GM12878 (cell line): ENCODE results near the gene PRDM16. TPM values are rescaled to one million over a fixed set of nuclear protein-coding genes. Genes with fewer than 3 reads are reported as not detected.

ENCODE experiments used
- ATAC-seq: fragments of 200-7000 bp; cut with Tn5 transposase; 3 replicates; pipeline ENCODE4 v1.9.1; 2020; ENCODE audit warnings: mild to moderate bottlenecking, moderate library complexity
- BruUV-seq: library from RNA; stranded (reverse); fragments of 400-500 nt; replicated peaks from 2 replicates; lab custom pipeline; 2021; lab: Mats Ljungman, UMichigan
- CTCF ChIA-PET: fragments of 300-600 bp; sonication (Branson Sonifier 250); formaldehyde crosslinking; extraction: SDS; loops from one replicate; lab custom pipeline; 2021; ENCODE audit warnings: inconsistent platforms; lab: Yijun Ruan, JAX
- POLR2A ChIA-PET: fragments of 350-600 bp; formaldehyde crosslinking; extraction: SDS; loops from one replicate; lab custom pipeline; 2021; ENCODE audit warnings: inconsistent platforms; lab: Charles Lee
- RAD21 ChIA-PET: fragments of 300-600 bp; sonication (Branson Sonifier 250); formaldehyde crosslinking; loops from one replicate; lab custom pipeline; 2023; ENCODE audit warnings: antibody characterized with exemption; ENCODE audit not compliant: unreplicated experiment; lab: Charles Lee
- SMC1A ChIA-PET: fragments of 300-600 bp; sonication (Branson Sonifier 250); formaldehyde crosslinking; loops from one replicate; lab custom pipeline; 2023; ENCODE audit not compliant: unreplicated experiment, uncharacterized antibody; lab: Charles Lee
- DNase-seq: peaks from one replicate; pipeline ENCODE4 v3.0.0-alpha.2; 2011; ENCODE audit warnings: low read depth, low spot score
- FAIRE-seq: peaks from 3 replicates; lab custom pipeline; 2011; peaks lifted over from hg19 to GRCh38; lab: Jason Lieb, UNC
- H2AFZ ChIP-seq: 2 replicates; pipeline ENCODE4 v1.6.0; 2011; ENCODE audit warnings: low read depth, low read length, control low read depth; ENCODE audit not compliant: control insufficient read depth
- H3K27ac ChIP-seq: 2 replicates; pipeline ENCODE4 v1.5.1; 2011; ENCODE audit warnings: control low read depth; ENCODE audit not compliant: control insufficient read depth, insufficient read depth
- H3K27me3 ChIP-seq, 2 experiments: replicated peaks in 1 of 2; 2 replicates each; pipeline versions ENCODE4 v1.6.0 to v1.6.1; 2011; ENCODE audit warnings: low read length in 1 of 2; ENCODE audit not compliant: control insufficient read depth in 2 of 2, insufficient read depth in 2 of 2
- H3K36me3 ChIP-seq, 2 experiments: 2 replicates each; pipeline ENCODE4 v1.5.1; 2011; ENCODE audit warnings: low read length in 1 of 2; ENCODE audit not compliant: control insufficient read depth in 2 of 2, insufficient read depth in 2 of 2
- H3K4me1 ChIP-seq: 2 replicates; pipeline ENCODE4 v1.6.1; 2011; ENCODE audit warnings: mild to moderate bottlenecking, low read length, moderate library complexity, mixed read lengths; ENCODE audit not compliant: control insufficient read depth, insufficient read depth
- H3K4me2 ChIP-seq: 2 replicates; pipeline ENCODE4 v1.6.0; 2011; ENCODE audit warnings: control low read depth; ENCODE audit not compliant: control insufficient read depth, insufficient read depth
- H3K4me3 ChIP-seq: fragments of 200-600 bp; sonication (generic); 2 replicates; pipeline ENCODE4 v1.5.1; 2016
- H3K79me2 ChIP-seq: 2 replicates; pipeline ENCODE4 v1.6.0; 2011; ENCODE audit warnings: low read length; ENCODE audit not compliant: control insufficient read depth, insufficient read depth
- H3K9ac ChIP-seq: 2 replicates; pipeline ENCODE4 v1.8.0; 2011; ENCODE audit warnings: low read length, control low read depth, mixed read lengths; ENCODE audit not compliant: control insufficient read depth, insufficient read depth
- H3K9me3 ChIP-seq: replicated peaks from 3 replicates; pipeline ENCODE4 v1.5.1; 2011; ENCODE audit warnings: mild to moderate bottlenecking, low read length; ENCODE audit not compliant: control insufficient read depth, insufficient read depth
- H4K20me1 ChIP-seq: 2 replicates; pipeline ENCODE4 v1.6.0; 2011; ENCODE audit not compliant: control insufficient read depth, insufficient read depth
- CHD4 ChIP-seq: fragments of 200-600 bp; sonication (generic); IDR thresholded peaks from 2 replicates; pipeline ENCODE4 v1.6.1; 2016; ENCODE audit warnings: mild to moderate bottlenecking
- ESRRA ChIP-seq: IDR thresholded peaks from 2 replicates; pipeline ENCODE4 v1.6.1; 2012; ENCODE audit warnings: mild to moderate bottlenecking, low read length, improper control_type of control experiment
- HDAC2 ChIP-seq: fragments of 200-600 bp; sonication (generic); IDR thresholded peaks from 2 replicates; pipeline ENCODE4 v1.6.1; 2017
- KDM1A ChIP-seq: fragments of 200-600 bp; sonication (generic); IDR thresholded peaks from 2 replicates; pipeline ENCODE4 v1.6.1; 2016; ENCODE audit warnings: borderline replicate concordance
- MTA3 ChIP-seq: IDR thresholded peaks from 2 replicates; pipeline ENCODE4 v1.6.1; 2012; ENCODE audit warnings: low read length, inconsistent platforms, borderline replicate concordance
- NR2C1 ChIP-seq: fragments of 450-650 bp; IDR thresholded peaks from 2 replicates; pipeline ENCODE4 v1.6.1; 2017; ENCODE audit warnings: antibody characterized with exemption, mild to moderate bottlenecking, moderate library complexity
- RBBP5 ChIP-seq: fragments of 200-600 bp; sonication (generic); conservative IDR thresholded peaks from 2 replicates; pipeline ENCODE4 v1.6.1; 2016
- RELA ChIP-seq: fragments of 450-650 bp; IDR thresholded peaks from 2 replicates; pipeline ENCODE4 v1.8.0; 2014; ENCODE audit warnings: borderline replicate concordance; ENCODE audit not compliant: partially characterized antibody
- RFX5 ChIP-seq: IDR thresholded peaks from 2 replicates; pipeline ENCODE4 v1.6.1; 2011; ENCODE audit warnings: low read depth, low read length, improper control_type of control experiment
- STAT1 ChIP-seq: fragments of 450-650 bp; conservative IDR thresholded peaks from 2 replicates; pipeline ENCODE4 v1.6.1; 2014; ENCODE audit warnings: antibody characterized with exemption, mild to moderate bottlenecking
- WGBS: methylation state at CpG from one replicate; pipeline ENCODE4 v1.1.6; 2016; ENCODE audit warnings: low lambda C conversion rate; ENCODE audit not compliant: insufficient replicate concordance, insufficient coverage; ENCODE audit errors: missing lambda C conversion rate; 5-methylcytosine and 5-hydroxymethylcytosine counted together
- in situ Hi-C: fragments of 300-500 bp; cut with MboI; formaldehyde crosslinking; loops from 9 replicates; pipeline ENCODE4 v1.14.3; 2018; ENCODE audit warnings: mixed read lengths
- intact Hi-C: fragments of 100-400 bp; cut with micrococcal nuclease; formaldehyde crosslinking; loops from one replicate; pipeline ENCODE4 v1.14.2; 2022; ENCODE audit not compliant: unreplicated experiment
- polyA plus RNA-seq, 11 experiments: library from polyadenylated mRNA; depleted of rRNA in 4 of 11; unstranded in 6 of 11; stranded (reverse) in 5 of 11; fragments of >200 nt; fragmentation: Nextera tagmentation in 4 of 11; fragmentation: Illumina TruSeq in 1 of 11; extraction: Ambion mirVana in 4 of 11; extraction: Trizol in 1 of 11; gene quantifications; 1 replicate in 1 of 11; 2 replicates in 10 of 11; pipeline versions ENCODE4 v1.2.1 to v1.2.3, GENCODE V29; 2011 to 2016; ENCODE audit warnings: inconsistent platforms in 2 of 11, missing spikeins in 2 of 11, low read depth in 1 of 11
- total RNA-seq, 4 experiments: library from RNA; depleted of rRNA in 3 of 4; stranded (reverse); fragments of >200 nt in 3 of 4; fragmentation: Illumina TruSeq in 1 of 4; extraction: Trizol in 1 of 4; gene quantifications; 2 replicates each; pipeline versions ENCODE4 v1.2.1 to v1.2.3, GENCODE V29; 2013 to 2021
- TF ChIP-seq, protein P1 (sequence below): IDR thresholded peaks from 2 replicates; pipeline ENCODE4 v1.6.1; 2012; ENCODE audit warnings: low read depth, low read length, improper control_type of control experiment
- TF ChIP-seq, protein P2 (sequence below): IDR thresholded peaks from 2 replicates; pipeline ENCODE4 v1.6.1; 2011; ENCODE audit warnings: low read depth, mild to moderate bottlenecking, low read length, moderate library complexity, borderline replicate concordance; ENCODE audit errors: extremely low read depth
- TF ChIP-seq, protein P3 (sequence below): IDR thresholded peaks from 2 replicates; pipeline ENCODE4 v1.6.1; 2012; ENCODE audit warnings: mild to moderate bottlenecking, low read depth, low read length
- TF ChIP-seq, protein P4 (sequence below): fragments of 450-650 bp; IDR thresholded peaks from 2 replicates; pipeline ENCODE4 v1.6.1; 2017; ENCODE audit warnings: mild to moderate bottlenecking, moderate library complexity
- TF ChIP-seq, protein P5 (sequence below): fragments of 450-650 bp; IDR thresholded peaks from 2 replicates; pipeline ENCODE4 v1.6.1; 2018; ENCODE audit warnings: mild to moderate bottlenecking, low read depth, moderate library complexity; ENCODE audit not compliant: partially characterized antibody

Gene PRDM16
- total and polyA plus RNA-seq, 10 of the 15 experiments (the other 5 are each of a cell fraction or from before 2014, with no cell fraction given) = 0.03 TPM; not detected in 9

GRCh38 chr1:3407021-3407420, 338.0 kb downstream of the PRDM16 start:
- Histone ChIP-seq H3K4me1 (no peaks in the 10 kb centered on the region), H3K9ac (no peak overlapping the region), H3K9me3 (no peaks in the 10 kb centered on the region; the same call in 2 of the 3 replicates), H2AFZ (no peak overlapping the region), H4K20me1 (no peaks in the 10 kb centered on the region), H3K27ac (no peak overlapping the region), H3K4me3 (no peak overlapping the region), H3K4me2 (no peak overlapping the region), H3K27me3 (no peaks in the 10 kb centered on the region), H3K36me3 (no peaks in the 10 kb centered on the region; a peak in 1 of 4 replicates), H3K79me2 (no peaks in the 10 kb centered on the region)
- CTCF ChIA-PET = no interaction called here
- no TSS peak for BruUV-seq
- intact Hi-C loops (no loop called here), in situ Hi-C loops (no loop called here)
- SMC1A ChIA-PET = no interaction called here
- ATAC-seq (no peak), FAIRE-seq (no peak), DNase-seq (no peak)
- 44% methylated on average over 12 of the region's 12 CpGs for WGBS
- RAD21 ChIA-PET = no interaction called here
- POLR2A ChIA-PET = no interaction called here
- TF ChIP-seq RBBP5 (no peak), KDM1A (no peak), MTA3 (no peak), HDAC2 (no peak), RELA (no peak), NR2C1 (no peak), STAT1 (no peak), ESRRA (no peak), RFX5 (no peak), CHD4 (no peak)
- TF ChIP-seq, protein P1, sequence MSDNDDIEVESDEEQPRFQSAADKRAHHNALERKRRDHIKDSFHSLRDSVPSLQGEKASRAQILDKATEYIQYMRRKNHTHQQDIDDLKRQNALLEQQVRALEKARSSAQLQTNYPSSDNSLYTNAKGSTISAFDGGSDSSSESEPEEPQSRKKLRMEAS = no peak
- TF ChIP-seq, protein P2, sequence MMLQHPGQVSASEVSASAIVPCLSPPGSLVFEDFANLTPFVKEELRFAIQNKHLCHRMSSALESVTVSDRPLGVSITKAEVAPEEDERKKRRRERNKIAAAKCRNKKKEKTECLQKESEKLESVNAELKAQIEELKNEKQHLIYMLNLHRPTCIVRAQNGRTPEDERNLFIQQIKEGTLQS = no peak
- TF ChIP-seq, protein P3, sequence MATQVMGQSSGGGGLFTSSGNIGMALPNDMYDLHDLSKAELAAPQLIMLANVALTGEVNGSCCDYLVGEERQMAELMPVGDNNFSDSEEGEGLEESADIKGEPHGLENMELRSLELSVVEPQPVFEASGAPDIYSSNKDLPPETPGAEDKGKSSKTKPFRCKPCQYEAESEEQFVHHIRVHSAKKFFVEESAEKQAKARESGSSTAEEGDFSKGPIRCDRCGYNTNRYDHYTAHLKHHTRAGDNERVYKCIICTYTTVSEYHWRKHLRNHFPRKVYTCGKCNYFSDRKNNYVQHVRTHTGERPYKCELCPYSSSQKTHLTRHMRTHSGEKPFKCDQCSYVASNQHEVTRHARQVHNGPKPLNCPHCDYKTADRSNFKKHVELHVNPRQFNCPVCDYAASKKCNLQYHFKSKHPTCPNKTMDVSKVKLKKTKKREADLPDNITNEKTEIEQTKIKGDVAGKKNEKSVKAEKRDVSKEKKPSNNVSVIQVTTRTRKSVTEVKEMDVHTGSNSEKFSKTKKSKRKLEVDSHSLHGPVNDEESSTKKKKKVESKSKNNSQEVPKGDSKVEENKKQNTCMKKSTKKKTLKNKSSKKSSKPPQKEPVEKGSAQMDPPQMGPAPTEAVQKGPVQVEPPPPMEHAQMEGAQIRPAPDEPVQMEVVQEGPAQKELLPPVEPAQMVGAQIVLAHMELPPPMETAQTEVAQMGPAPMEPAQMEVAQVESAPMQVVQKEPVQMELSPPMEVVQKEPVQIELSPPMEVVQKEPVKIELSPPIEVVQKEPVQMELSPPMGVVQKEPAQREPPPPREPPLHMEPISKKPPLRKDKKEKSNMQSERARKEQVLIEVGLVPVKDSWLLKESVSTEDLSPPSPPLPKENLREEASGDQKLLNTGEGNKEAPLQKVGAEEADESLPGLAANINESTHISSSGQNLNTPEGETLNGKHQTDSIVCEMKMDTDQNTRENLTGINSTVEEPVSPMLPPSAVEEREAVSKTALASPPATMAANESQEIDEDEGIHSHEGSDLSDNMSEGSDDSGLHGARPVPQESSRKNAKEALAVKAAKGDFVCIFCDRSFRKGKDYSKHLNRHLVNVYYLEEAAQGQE = no peak
- TF ChIP-seq, protein P4, sequence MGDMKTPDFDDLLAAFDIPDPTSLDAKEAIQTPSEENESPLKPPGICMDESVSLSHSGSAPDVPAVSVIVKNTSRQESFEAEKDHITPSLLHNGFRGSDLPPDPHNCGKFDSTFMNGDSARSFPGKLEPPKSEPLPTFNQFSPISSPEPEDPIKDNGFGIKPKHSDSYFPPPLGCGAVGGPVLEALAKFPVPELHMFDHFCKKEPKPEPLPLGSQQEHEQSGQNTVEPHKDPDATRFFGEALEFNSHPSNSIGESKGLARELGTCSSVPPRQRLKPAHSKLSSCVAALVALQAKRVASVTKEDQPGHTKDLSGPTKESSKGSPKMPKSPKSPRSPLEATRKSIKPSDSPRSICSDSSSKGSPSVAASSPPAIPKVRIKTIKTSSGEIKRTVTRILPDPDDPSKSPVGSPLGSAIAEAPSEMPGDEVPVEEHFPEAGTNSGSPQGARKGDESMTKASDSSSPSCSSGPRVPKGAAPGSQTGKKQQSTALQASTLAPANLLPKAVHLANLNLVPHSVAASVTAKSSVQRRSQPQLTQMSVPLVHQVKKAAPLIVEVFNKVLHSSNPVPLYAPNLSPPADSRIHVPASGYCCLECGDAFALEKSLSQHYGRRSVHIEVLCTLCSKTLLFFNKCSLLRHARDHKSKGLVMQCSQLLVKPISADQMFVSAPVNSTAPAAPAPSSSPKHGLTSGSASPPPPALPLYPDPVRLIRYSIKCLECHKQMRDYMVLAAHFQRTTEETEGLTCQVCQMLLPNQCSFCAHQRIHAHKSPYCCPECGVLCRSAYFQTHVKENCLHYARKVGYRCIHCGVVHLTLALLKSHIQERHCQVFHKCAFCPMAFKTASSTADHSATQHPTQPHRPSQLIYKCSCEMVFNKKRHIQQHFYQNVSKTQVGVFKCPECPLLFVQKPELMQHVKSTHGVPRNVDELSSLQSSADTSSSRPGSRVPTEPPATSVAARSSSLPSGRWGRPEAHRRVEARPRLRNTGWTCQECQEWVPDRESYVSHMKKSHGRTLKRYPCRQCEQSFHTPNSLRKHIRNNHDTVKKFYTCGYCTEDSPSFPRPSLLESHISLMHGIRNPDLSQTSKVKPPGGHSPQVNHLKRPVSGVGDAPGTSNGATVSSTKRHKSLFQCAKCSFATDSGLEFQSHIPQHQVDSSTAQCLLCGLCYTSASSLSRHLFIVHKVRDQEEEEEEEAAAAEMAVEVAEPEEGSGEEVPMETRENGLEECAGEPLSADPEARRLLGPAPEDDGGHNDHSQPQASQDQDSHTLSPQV = no peak
- TF ChIP-seq, protein P5, sequence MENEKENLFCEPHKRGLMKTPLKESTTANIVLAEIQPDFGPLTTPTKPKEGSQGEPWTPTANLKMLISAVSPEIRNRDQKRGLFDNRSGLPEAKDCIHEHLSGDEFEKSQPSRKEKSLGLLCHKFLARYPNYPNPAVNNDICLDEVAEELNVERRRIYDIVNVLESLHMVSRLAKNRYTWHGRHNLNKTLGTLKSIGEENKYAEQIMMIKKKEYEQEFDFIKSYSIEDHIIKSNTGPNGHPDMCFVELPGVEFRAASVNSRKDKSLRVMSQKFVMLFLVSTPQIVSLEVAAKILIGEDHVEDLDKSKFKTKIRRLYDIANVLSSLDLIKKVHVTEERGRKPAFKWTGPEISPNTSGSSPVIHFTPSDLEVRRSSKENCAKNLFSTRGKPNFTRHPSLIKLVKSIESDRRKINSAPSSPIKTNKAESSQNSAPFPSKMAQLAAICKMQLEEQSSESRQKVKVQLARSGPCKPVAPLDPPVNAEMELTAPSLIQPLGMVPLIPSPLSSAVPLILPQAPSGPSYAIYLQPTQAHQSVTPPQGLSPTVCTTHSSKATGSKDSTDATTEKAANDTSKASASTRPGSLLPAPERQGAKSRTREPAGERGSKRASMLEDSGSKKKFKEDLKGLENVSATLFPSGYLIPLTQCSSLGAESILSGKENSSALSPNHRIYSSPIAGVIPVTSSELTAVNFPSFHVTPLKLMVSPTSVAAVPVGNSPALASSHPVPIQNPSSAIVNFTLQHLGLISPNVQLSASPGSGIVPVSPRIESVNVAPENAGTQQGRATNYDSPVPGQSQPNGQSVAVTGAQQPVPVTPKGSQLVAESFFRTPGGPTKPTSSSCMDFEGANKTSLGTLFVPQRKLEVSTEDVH = no peak
